PC-3 (cell line): ENCODE data around the gene MACROD1. TPM values are rescaled to one million over a fixed set of nuclear protein-coding genes. Genes with fewer than 3 reads are reported as not detected.

Experiments
- ATAC-seq: fragments of 200-7000 bp; cut with Tn5 transposase; 2 replicates; pipeline ENCODE4 v1.9.1; 2020; ENCODE audit warnings: mild to moderate bottlenecking, moderate library complexity
- BruUV-seq: library from RNA; stranded (reverse); fragments of 400-500 nt; replicated peaks from 2 replicates; lab custom pipeline; 2021; lab: Mats Ljungman, UMichigan
- CTCF ChIA-PET: fragments of 300-600 bp; sonication (Branson Sonifier 250); formaldehyde crosslinking; loops from one replicate; lab custom pipeline; 2022; ENCODE audit warnings: antibody characterized with exemption; lab: Charles Lee
- POLR2A ChIA-PET: fragments of 300-600 bp; sonication (Branson Sonifier 250); formaldehyde crosslinking; loops from one replicate; lab custom pipeline; 2022; ENCODE audit warnings: antibody characterized with exemption; ENCODE audit not compliant: unreplicated experiment; lab: Charles Lee
- DNase-seq: peaks from one replicate; pipeline ENCODE4 v3.0.0-alpha.2; 2015
- H2AFZ ChIP-seq: fragments of 300-600 bp; sonication (generic); 2 replicates; pipeline ENCODE4 v1.6.0; 2016; ENCODE audit warnings: antibody characterized with exemption, low read length
- H3F3A ChIP-seq: fragments of 300-600 bp; sonication (generic); one replicate; pipeline ENCODE4 v1.6.0; 2017; ENCODE audit warnings: antibody characterized with exemption, low read length, control low read depth, mild to moderate bottlenecking; ENCODE audit not compliant: unreplicated experiment
- H3K27ac ChIP-seq: fragments of 300-600 bp; sonication (generic); 2 replicates; pipeline ENCODE4 v1.5.1; 2016; ENCODE audit warnings: mild to moderate bottlenecking, low read length
- H3K27me3 ChIP-seq: fragments of 300-600 bp; sonication (generic); 2 replicates; pipeline ENCODE4 v1.6.1; 2016; ENCODE audit warnings: low read length, mixed read lengths
- H3K36me3 ChIP-seq: fragments of 300-600 bp; sonication (generic); 2 replicates; pipeline ENCODE4 v1.6.1; 2016; ENCODE audit warnings: low read depth, mixed run types, low read length, mixed read lengths
- H3K4me1 ChIP-seq: fragments of 300-600 bp; sonication (generic); 2 replicates; pipeline ENCODE4 v1.5.1; 2016; ENCODE audit warnings: low read length; ENCODE audit not compliant: insufficient read depth
- H3K4me2 ChIP-seq: fragments of 300-600 bp; sonication (generic); 2 replicates; pipeline ENCODE4 v1.6.0; 2016; ENCODE audit warnings: low read length
- H3K4me3 ChIP-seq: fragments of 300-600 bp; sonication (generic); 2 replicates; pipeline ENCODE4 v1.5.1; 2016; ENCODE audit warnings: mild to moderate bottlenecking, low read length, mixed read lengths
- H3K79me2 ChIP-seq: fragments of 300-600 bp; sonication (generic); 2 replicates; pipeline ENCODE4 v1.6.1; 2017; ENCODE audit warnings: low read length, mixed read lengths
- H3K9ac ChIP-seq: fragments of 300-600 bp; sonication (generic); 2 replicates; pipeline ENCODE4 v1.6.0; 2016; ENCODE audit warnings: mild to moderate bottlenecking, low read length
- H3K9me2 ChIP-seq: fragments of 300-600 bp; sonication (generic); replicated peaks from 2 replicates; pipeline ENCODE4 v1.6.1; 2016; ENCODE audit warnings: mixed run types, low read length, mixed read lengths
- H3K9me3 ChIP-seq: fragments of 300-600 bp; sonication (generic); 2 replicates; pipeline ENCODE4 v1.6.1; 2016; ENCODE audit warnings: low read length, mixed read lengths
- H4K20me1 ChIP-seq: fragments of 300-600 bp; sonication (generic); 2 replicates; pipeline ENCODE4 v1.6.1; 2016; ENCODE audit warnings: low read length, mixed read lengths
- CTCF ChIP-seq: fragments of 300-600 bp; sonication (generic); conservative IDR thresholded peaks from 2 replicates; pipeline ENCODE4 v1.5.1; 2017; ENCODE audit warnings: antibody characterized with exemption, low read depth, mild to moderate bottlenecking, low read length
- EZH2 ChIP-seq: fragments of 300-600 bp; sonication (generic); IDR thresholded peaks from one replicate; pipeline ENCODE4 v1.6.1; 2017; ENCODE audit warnings: antibody characterized with exemption, mild to moderate bottlenecking, low read length; ENCODE audit not compliant: unreplicated experiment
- EZH2phosphoT487 ChIP-seq: fragments of 300-600 bp; sonication (generic); IDR thresholded peaks from 2 replicates; pipeline ENCODE4 v1.6.1; 2018; ENCODE audit warnings: mild to moderate bottlenecking, antibody characterized with exemption, low read length, borderline replicate concordance
- intact Hi-C: fragments of 100-400 bp; cut with micrococcal nuclease; formaldehyde crosslinking; loops from 2 replicates; pipeline ENCODE4 v1.9.0; 2023
- total RNA-seq: library from RNA; depleted of rRNA; stranded (reverse); fragments of >200 nt; gene quantifications from 2 replicates; pipeline ENCODE4 v1.2.3, GENCODE V29; 2014

Gene MACROD1
- total RNA-seq, 1 experiment from 2014 or later, result 71.4 TPM

- intact Hi-C loops, result no loop called here
- H3F3A ChIP-seq, result peaks cover 4% of the 10 kb centered on the region
- POLR2A ChIA-PET, result no interaction called here
- peaks cover 15% of the 10 kb centered on the region for H3K79me2 ChIP-seq
- DNase-seq (no peak), ATAC-seq (no peak)
- no peak overlapping the region for H3K4me3 ChIP-seq
- CTCF ChIA-PET, result no interaction called here
- H3K4me1 ChIP-seq, result peaks cover 14% of the 10 kb centered on the region
- no peak overlapping the region for H2AFZ ChIP-seq
- BruUV-seq, result no TSS peak
- H3K27me3 ChIP-seq, result no peaks in the 10 kb centered on the region
- H3K9me2 ChIP-seq, result no peaks in the 10 kb centered on the region
- H4K20me1 ChIP-seq, result no peaks in the 10 kb centered on the region
- H3K4me2 ChIP-seq, result no peak overlapping the region
- TF ChIP-seq CTCF (no peak), EZH2 (no peak), EZH2phosphoT487 (no peak)
- no peak overlapping the region for H3K9ac ChIP-seq
- no peaks in the 10 kb centered on the region for H3K36me3 ChIP-seq
- H3K27ac ChIP-seq, result no peak overlapping the region
- H3K9me3 ChIP-seq, result no peaks in the 10 kb centered on the region
Observed at GRCh38 chr11:64178951-64179639, 13.2 kb upstream of the MACROD1 start.

- ChIA-PET POLR2A (no interaction called here), CTCF (no interaction called here)
- H3K79me2 ChIP-seq, result peaks cover 6% of the 10 kb centered on the region
- intact Hi-C loops, result no loop called here
- ATAC-seq (no peak), DNase-seq (no peak)
- H3K27ac ChIP-seq, result no peak overlapping the region
- no TSS peak for BruUV-seq
- H3K4me3 ChIP-seq, result no peak overlapping the region
- no peaks in the 10 kb centered on the region for H4K20me1 ChIP-seq
- H2AFZ ChIP-seq, result no peak overlapping the region
- no peak overlapping the region for H3K9ac ChIP-seq
- no peaks in the 10 kb centered on the region for H3K36me3 ChIP-seq
- no peaks in the 10 kb centered on the region for H3K27me3 ChIP-seq
- H3K9me3 ChIP-seq, result no peaks in the 10 kb centered on the region
- no peak overlapping the region for H3K4me2 ChIP-seq
- H3K9me2 ChIP-seq, result no peaks in the 10 kb centered on the region
- peaks cover 10% of the 10 kb centered on the region for H3K4me1 ChIP-seq
- TF ChIP-seq CTCF, result no peak
- no peak for TF ChIP-seq EZH2phosphoT487
- no peak for TF ChIP-seq EZH2
- H3F3A ChIP-seq, result peaks cover 4% of the 10 kb centered on the region
Observed at GRCh38 chr11:64178203-64178602, 12.3 kb upstream of the MACROD1 start.

GRCh38 chr11:64176751-64177150 lies 10.8 kb upstream of the MACROD1 start:
- ATAC-seq, result no peak
- Histone ChIP-seq H3K27me3 (no peaks in the 10 kb centered on the region), H2AFZ (no peak overlapping the region), H3K79me2 (no peaks in the 10 kb centered on the region), H3K4me1 (peaks cover 7% of the 10 kb centered on the region), H3K9me3 (no peaks in the 10 kb centered on the region), H3K27ac (no peak overlapping the region), H3K9ac (no peak overlapping the region), H3K36me3 (no peaks in the 10 kb centered on the region), H3F3A (peaks cover 1% of the 10 kb centered on the region), H4K20me1 (no peaks in the 10 kb centered on the region), H3K4me3 (no peak overlapping the region), H3K4me2 (no peak overlapping the region), H3K9me2 (no peaks in the 10 kb centered on the region)
- BruUV-seq, result no TSS peak
- intact Hi-C loops, result no loop called here
- TF ChIP-seq EZH2 (no peak), CTCF (no peak), EZH2phosphoT487 (no peak)
- ChIA-PET POLR2A (no interaction called here), CTCF (no interaction called here)
- DNase-seq, result no peak
